ENCODE results near the gene TTC39A.
A peak's percentile ranks its signal among the peaks of the same experiment; 100 is the strongest.

Gene TTC39A

DNA sequence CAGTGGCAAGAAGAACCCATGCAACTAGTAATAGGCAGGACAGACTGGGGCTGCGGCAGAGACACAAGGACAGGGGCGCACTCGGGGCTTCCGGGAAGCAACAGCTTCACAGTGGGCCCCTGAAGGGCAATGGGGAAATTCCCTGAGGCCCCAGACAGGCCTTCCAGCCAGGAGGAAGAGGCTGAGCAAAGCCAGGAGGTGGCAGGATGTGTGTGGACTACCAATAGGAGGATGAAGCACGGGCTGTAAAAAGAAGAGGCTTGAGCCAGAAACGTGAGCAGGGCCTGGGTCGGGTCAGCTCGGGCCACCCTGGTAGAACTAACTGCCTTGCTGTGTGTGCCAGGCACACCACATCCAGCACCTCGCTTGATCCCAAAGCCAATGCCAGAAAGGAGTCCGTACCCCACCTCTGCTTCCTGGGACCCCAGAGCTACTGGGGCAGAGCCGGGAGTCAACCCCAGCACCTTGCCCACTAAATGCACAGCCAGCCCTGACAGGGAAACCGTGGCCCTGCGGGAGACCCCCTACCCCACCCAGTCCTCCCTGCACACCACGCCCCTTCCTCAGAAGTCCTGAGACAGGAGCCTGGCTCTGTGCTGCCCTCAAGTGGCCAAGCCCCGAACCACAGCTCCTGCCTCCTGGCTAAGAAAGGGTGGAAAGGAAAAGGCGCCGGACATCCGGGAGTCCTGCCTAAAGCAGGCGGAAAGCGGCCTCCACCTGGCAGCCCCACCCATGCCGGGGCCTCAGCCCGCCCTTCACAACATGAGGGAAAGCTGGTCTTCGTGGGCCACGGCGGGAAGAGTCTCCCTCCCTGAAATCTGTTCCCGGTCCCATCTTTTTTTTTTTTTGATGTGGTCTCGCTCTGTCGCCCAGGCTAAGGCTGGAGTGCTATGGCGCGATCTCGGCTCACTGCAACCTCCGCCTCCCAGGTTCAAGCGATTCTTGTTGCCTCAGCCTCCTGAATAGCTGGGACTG lies 33.7 kb downstream of the TTC39A start:
- DNase-seq = peak; percentile 81 to 89

DNA sequence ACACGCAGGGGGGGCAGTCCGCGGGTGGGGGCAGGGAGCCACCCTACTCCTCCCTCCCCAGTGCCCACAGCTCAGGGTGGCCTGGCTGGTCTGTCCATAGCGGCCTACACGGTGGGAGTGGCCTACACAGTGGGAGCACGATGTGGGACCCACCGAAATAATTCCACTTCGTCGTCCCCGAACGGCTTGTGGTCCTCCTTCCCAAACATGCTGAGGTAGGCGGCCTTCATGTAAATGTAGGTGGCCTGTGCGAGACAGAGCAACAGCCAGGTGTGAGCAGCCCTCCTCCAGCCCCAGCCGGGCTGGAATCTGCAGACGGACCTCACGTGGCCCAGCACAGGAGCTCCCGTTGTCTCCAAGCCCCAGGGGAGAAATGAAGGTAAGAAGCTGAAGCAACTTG lies 34.4 kb downstream of the TTC39A start:
- no peak for DNase-seq

DNA sequence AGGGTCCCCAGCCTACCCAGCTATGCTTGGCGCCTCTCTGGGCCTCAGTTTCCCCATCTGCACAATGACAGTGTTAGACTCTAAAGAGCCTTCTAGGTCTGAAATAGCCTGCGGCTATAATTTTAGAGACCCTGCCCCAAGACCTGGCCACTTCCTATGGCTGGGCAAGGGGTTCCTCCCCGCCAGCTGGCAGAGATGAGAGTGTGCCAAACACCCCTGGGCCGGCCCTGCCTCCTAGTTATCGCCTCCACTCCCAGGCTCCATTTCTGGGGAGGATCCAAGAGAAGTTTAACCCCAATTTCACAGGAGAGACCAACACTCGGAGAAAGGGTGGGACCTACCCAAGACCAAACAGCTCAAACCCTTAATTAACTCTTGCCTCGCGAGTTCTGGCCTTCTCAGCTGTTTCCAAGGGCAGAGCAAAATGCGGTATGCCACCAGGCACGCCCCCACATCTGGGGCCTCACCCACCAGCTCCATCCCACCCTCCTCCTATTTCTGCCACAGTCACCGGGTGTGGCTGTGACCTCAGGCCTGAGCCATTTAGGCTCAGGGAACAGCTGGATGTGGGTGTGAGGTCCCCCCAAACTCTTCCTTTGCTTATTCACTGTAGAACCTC lies 35.7 kb downstream of the TTC39A start:
- DNase-seq = no peak

DNA sequence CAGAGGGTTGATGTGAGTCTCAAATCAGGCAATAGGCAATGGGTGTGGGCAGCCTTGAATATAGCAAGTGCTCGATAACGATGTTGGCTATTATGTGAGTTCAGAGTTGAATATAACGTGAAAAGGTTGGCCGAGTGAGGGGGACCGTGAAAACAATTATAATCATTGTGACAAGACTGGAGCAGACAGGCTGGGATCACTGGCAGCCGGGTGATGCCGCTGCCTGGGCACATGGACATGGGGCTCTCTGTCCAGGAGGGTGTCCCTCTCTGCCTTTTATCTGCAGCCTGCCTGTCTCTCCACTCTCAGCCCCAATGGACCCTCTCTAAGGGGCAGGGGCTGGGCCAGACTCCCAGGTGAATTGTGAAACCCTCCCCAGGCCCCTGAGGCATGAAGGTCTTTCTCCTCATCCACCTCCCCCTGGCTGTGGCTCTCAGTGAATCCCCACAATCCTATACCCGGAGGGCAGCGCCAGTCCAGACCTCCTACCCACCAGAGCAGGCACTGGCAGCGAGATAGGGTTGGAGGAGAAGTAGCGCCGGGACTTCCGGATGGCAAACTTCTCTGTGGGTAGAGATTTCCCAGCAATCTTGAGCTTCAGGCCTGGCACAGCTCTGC lies 36.4 kb downstream of the TTC39A start:
- no peak for DNase-seq

DNA sequence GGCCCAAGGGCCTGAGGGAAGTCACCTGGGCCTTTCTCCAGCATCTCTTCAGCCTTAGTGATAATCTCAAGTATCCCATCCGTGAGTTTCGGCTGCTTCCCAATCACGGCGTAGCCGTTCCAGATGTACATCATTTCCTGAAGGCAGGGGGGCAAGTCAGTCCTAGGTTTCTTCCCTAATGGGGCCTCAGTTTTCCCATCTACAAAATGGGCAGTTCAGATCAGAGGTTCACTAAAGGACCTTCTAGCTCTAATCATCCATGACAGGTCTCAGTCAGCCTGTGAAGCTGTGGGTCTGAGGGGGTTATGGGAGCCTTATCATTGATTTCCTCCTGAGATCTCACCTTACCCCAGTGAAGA lies 39.9 kb downstream of the TTC39A start:
- DNase-seq = no peak

DNA sequence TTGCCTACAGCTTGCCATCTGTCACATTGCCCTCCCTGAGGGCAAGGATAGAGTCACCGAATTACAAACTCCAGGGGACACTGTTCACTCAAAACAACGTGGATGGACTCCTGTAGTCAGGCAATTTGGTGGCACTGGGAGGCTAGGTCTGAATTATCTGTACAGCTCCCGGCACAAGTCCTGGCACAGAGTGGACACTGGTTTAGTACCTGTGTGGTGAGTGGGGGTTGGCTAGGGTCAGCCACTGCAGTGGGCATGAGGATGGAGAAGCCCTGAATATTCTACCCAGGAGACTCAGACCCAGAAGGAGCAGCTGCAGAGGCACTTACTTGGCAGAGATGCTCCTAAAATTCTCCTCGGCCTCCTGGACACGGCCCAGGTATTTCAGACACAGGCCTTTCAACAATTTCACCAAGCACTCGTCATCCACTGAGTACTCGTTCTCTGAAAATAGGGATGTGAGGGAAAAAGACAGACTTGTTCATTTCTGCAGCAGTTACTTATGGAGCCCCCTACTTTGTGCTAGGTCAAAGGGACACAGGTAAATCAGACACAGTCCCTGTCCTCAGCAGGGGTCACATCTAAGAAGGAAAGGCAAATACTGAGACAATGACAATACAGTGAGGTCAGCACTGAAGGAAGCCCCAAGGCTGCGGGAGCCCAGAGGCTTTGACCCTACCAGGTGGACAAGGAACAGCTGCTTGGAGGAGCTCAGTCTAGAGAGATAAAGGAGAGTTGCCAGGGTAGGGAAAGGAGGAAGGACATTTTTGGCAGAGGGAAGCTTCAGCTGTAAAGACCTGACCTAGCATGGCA lies 40.5 kb downstream of the TTC39A start:
- no peak for DNase-seq

DNA sequence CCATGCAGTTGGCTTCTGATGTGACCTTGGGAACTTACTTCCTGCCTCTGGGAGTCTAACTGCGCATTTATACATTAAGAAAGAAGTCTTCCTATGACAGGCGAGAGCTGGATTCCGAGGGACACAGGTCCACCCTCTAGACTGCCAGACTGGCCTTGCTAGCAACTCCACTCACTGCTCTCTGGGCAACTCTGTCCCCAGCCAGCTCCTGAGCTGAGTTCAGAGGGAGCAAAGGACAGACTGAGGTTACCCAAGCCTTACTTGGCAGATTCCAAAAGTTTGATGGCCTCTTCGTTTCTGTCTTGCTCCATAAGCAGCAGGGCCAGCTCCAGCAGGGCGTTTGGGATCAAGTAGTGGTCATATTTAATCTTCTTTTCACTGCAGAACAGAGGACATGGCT lies 41.8 kb downstream of the TTC39A start:
- no peak for DNase-seq

DNA sequence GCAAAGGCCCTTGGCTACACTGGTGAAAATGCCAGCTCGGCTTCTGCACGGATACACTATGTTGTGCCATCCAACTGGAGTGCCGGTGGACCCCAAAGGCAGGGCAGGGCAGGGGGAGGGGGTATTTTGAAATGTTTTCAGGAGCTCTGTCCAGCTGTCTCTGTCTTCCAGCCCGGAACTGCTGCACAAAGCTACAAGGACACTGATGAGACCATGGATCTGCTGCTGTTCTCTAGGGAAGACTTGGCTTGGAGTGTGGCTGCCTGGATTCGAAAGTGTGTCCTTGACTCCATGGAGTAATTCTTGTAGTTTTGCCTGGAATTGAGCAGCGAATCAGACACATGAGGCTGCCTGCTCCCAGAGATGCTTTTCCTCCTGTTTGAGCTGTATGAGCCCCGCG lies 42.4 kb downstream of the TTC39A start:
- no peak for DNase-seq

DNA sequence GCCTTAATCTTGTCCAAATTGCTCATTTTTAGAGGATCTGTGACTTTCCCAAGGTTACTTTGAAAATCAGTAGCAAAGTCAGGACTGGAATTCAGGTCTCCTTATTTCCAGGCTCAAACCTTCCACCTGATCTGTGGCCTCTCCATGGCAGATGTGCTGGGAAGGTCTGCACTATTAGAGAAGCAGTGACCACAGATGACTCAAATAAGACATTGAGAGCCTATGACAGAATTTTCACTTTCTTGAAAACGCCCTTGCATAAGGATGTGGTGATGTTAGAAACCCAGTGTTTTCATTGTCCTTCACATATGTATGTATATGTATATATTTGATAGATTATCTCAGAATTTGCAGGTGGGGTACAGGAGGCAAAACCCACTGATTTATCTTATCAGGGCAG lies 45.3 kb downstream of the TTC39A start:
- no peak for DNase-seq

DNA sequence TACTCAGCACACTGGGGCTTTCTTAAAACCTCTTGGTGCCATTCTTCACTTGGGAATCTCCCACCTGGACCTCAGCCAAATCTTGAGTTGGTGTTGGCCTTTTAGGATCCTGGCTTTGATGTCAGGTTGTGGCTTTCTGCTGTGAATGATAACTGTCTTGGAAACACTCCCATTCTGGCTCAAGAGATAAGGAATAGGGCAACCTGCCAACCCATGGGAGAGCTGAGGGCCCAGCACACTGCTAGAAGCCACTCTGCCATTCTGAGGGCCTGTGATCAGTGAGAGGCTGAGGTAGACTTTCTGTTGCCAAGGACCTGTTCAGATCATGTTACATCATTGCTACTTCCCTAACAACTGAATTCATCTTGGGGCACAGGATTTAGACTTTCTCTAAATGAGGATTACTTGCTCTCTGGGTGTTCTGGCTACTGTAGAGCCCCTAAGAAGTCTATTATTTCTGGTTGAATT lies 45.8 kb downstream of the TTC39A start:
- DNase-seq = no peak

DNA sequence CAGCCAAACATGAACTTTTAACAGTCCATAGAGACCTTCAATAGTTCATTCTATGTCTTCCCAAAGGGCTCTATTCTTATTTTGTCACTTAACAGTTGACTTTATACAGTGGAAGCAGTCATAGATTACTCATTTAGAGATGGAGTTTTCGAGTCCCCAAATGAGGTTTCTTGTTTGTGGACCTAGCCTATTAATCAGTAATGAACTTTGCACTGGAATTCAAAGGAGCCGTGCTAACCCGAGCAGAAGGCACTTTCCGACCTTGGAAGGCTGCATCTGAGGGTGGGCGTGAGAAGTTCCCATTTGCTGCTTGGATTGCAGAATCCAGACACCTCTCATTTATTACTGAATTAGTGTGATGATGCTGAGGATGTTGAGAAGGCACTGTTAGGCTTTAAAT lies 46.4 kb downstream of the TTC39A start:
- no peak for DNase-seq

DNA sequence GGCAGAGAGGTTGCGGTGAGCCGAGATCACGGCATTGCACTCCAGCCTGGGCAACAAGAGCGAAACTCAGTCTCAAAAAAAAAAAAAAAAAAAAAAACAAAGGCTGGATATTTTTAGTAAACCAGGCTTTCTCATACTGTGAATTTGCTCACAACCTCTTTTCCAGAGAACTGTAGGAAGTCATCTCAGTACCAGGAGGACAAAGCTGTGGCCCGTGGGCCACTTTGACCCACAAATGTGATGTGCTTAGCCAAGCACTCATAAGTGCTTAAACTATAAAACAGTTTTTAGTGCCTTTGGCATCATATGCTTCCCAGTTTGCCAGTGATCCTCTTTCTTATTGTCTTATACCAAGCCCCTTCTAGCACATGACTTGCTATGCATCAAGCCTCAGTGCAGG lies 47.8 kb downstream of the TTC39A start:
- no peak for DNase-seq

DNA sequence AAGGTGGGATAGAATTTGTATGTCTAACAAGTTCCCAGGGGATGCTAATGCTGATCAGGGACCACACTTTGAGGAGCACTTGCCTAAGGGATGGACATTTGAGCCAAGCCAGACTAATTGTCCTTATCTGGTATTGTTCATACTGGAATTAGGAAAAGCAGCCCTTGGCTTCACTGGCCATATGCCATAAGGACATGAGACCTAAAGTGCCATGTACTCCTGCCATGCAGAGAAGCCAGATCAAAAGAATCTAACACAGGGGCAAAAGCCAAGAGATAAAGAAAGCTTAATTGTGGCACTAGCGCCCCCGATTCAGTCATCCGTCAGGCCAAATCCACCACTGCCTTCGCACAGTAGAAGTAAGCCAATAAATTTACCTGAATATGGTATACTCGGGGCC lies 48.6 kb downstream of the TTC39A start:
- DNase-seq = no peak

DNA sequence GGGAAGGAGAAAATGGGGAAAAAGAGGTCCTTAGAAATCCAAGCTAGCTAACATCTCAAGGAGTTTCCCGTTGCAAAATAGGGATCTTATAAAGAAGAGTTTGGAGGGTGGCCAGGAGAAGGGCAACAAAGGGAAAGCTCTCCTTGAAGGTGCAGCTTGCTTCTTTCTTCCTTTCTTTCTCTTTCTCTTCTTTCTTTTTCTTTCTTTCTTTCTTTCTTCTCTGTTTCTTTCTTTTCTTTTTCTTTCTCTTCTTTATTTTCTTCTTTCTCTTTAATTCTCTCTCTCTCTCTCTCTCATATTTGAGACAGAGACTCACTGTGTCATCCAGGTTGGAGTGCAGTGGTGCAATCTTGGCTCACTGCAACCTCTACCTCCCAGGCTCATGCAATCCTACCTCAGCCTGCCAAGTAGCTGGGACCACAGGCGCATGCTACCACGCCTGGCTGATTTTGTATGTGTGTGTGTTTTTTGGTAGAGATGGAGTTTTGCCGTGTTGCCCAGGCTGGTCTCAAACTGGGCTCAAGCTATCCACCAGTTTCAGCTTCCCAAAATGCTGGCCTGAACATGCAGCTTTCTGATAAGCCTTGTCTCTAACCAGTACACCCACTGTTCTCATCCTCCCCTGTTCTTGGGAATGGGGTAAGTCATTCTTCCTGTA lies 49.9 kb downstream of the TTC39A start:
- DNase-seq = no peak

DNA sequence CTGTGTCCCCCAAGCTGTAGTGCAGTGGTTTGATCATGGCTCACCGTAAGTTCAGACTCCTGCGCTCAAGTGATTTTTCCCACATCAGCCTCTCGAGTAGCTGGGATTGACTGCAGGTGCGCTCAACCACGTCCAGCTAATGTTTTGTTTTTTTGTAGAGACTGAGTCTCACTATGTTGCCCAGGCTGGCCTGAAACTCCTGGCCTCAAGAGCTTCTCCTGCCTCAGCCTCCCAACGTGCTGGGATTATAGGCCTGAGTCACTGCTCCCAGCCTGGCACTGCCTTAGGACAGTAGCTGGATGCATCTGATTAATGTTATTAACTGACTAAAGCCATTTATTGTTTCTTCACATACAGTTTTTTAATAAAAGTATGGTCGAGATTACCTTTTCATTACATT lies 54.1 kb downstream of the TTC39A start:
- no peak for DNase-seq

DNA sequence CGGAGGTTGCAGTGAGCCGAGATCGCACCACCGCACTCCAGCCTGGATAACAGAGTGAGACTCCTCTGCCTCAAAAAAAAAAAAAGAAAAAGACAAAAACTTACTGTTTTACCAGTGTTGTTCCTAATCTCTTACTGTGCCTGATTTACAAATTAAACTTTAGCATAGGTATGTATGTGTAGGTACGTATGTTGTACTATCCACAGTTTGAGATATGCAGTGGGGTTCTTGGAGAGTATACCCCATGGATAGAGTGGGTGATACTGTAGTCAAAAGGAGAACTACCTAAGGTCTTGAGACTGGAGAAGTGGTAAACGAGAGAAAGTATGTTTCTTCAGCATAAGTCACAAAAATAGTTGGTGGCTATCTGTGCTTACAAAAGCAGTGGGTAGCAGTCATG lies 55.7 kb downstream of the TTC39A start:
- no peak for DNase-seq

DNA sequence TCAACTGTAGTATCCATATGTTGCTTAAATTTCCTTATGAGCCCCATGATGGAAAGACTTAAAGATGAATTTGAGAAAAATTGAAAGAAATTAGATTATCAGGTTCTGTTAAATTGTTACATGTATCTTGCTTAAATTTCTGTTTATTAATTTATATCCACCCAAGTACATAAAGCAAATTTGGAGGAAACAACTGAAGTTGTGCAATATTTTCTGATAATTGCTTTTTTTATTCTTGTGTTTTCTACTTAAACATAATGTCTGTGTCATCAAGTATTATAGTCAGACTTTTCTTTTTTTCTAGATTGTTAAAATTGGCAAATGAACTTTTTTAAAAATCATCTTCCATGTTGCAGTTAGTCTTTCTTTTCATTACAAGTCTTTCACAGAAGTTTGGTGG lies 57.4 kb downstream of the TTC39A start:
- no peak for DNase-seq

DNA sequence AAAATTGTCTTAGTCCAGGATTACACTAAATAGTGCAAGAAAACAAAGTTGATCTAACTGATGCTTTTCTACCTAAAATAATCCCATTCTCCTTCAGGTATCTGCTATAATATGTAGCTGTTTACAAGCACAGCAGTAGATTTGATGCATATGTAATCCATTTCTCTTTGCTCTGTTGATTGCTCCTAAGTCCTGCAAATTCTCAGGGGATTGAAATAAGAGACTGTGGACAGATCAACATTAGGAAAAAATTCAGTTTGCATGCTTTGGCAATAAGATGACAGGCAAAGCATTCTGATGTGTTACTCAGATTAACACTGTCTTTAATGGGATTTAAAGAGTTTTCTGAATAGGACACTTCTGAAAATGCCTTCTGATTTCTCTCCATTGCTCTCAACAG lies 59.6 kb downstream of the TTC39A start:
- no peak for DNase-seq

DNA sequence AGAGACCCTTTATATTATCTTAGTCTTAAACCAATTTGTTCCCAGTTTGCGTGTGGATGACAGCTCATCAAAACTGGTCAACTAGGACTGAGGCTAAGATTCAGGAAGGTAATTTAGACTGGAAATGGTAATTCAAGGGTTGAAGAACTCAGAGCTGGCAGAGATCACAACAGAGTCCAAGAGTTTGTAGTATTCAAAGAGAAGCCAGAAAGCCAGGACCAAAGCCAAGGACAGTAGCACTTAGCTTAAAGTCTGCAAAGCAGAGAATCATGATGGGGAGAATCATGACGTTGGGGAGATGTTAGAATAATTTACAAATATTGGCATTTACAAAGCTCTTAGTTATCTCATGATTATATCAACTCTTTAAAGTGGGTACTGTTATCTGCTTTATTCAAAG lies 61.7 kb downstream of the TTC39A start:
- no peak for DNase-seq

DNA sequence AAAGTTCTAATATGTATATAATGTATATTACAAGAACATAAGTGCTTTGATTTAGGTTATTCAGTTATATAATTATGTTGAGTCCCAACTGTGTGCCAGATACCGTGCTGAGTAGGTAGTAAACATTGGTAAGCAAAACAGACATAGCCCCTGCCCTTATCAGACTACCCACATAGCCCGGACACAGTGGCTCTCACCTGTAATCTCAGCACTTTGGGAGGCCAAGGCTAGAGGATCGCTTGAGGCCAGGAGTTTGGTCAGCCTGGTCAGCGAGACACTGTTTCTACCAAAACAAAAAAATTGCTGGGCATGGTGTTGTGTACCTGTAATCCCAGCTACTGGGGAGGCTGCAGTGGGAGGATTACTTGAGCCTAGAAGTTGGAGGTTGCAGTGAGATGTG lies 63.6 kb downstream of the TTC39A start:
- DNase-seq = no peak

DNA sequence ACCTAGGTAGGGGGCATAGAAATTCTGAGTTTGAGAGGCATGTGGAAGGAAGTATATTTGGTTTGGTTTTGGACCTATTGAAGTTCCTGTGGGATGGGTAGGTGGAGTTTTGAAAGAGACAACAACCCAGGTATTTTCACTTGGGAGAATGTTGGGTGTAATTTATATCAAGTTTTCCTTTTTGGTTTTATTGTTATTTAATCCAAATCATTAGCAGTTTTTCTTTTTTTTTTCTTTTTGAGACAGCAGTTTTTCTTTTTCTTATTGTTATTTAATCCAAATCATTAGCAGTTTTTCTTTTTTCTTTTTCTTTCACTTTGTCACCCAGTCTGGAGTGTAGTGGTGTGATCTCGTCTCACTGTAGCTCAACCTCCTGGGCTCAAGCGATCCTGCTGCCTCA lies 64.2 kb downstream of the TTC39A start:
- no peak for DNase-seq

DNA sequence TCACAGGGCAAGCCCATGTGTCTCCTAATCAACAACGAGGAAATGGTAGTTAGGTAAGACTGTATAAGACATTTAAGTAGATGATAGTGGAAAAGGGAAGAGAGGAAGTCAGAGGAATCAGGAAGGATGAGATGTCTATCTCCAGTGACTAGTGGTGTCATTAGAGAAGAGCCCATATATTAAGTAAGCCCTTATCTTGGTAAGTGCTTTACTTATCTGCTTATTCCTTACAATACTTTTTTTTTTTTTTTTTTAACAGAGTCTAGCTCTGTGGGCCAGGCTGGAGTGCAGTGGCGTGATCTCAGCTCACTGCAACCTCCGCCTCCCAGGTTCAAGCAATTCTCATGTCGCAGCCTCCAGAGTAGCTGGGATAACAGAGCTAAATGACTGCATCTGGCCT lies 64.7 kb downstream of the TTC39A start:
- DNase-seq = no peak

DNA sequence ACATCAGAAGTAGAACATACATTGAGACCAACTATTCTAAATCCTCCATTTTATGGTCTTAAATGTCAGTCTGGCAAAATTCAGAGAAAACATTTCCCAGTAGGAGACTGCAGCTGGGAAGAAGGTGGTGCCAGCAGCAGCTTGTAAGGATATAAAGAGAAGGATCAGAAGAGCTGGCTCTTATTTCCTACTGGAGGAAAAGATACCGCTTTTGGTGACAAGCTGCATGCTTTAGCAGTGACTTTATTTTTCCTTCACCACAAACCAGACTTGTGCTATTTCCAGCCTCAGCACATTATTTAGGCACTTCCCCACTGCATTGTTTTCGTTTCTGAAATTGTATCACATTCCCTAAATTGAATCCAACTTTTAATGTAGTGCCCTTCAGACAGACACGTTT lies 65.9 kb downstream of the TTC39A start:
- no peak for DNase-seq

All from stimulated activated CD4-positive, alpha-beta T cell treated with anti-CD3 and anti-CD28 coated beads, Interleukin-2, amount 100 ng/mL, for 48 hours (primary cell).